ENCODE data around the gene TAF4.

GRCh38 chr20:62101078-62101477 lies 35.4 kb upstream of the TAF4 start:
- TF ChIP-seq, protein P1, sequence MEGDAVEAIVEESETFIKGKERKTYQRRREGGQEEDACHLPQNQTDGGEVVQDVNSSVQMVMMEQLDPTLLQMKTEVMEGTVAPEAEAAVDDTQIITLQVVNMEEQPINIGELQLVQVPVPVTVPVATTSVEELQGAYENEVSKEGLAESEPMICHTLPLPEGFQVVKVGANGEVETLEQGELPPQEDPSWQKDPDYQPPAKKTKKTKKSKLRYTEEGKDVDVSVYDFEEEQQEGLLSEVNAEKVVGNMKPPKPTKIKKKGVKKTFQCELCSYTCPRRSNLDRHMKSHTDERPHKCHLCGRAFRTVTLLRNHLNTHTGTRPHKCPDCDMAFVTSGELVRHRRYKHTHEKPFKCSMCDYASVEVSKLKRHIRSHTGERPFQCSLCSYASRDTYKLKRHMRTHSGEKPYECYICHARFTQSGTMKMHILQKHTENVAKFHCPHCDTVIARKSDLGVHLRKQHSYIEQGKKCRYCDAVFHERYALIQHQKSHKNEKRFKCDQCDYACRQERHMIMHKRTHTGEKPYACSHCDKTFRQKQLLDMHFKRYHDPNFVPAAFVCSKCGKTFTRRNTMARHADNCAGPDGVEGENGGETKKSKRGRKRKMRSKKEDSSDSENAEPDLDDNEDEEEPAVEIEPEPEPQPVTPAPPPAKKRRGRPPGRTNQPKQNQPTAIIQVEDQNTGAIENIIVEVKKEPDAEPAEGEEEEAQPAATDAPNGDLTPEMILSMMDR (IDR thresholded peaks at IDR 0.05; ENCODE audit: low read length), result no peak
- TF ChIP-seq EZH2 (optimal IDR thresholded peaks at IDR 0.05; ENCODE audit: low read depth, low read length), result no peak
